ENCODE data around the gene AMBP. TPM values are rescaled to one million over a fixed set of nuclear protein-coding genes. Genes with fewer than 3 reads are reported as not detected.

The AMBP gene
- total RNA-seq, result 0.40 TPM in 1 of 2 replicates, not detected in the other
- long read RNA-seq, result 0 reads

DNA sequence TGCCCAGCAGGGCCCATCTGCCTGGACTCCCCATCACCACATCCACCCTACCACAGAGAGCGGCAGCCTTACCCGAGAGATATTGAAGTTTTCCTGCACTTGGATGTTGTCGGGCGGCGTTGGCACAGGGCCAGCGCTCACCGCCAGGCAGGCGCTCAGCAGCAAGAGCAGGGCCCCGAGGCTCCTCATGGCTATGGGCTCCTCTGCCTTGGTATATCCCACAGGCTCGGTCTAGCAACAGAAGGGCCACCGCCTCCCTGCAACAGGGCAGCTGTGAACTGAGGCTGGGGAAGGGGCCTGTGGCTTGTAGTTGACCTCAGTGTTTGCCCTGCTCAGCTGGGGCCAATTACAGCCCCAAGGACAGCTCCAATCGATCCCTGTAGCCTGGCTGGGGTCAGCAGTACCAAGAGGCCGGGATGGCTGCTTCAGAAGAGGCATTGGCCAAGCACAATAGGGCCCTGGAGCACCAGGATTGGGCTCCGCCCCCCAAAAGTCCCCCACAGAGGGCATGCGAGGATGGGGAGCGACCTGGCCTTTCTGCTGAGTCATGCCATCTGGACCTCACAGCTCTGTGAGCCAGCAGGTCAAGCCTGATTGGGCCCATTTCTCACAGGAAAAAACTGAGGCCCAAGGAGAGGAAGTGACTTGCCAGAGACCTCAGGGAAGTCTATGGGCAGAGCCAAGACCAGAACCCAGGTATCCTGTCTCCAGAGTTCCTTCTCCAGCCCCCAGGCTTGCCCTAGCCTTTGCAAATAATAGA, at the start of gene AMBP:
TSS of gene AMBP (minus strand) at position 280 of the 760 bp plus-strand sequence. CDS start at position 189, 91 bp downstream.
- Mint-ChIP-seq H3K27me3 (ENCODE audit: low read depth) (peaks cover 30% of the 10 kb centered on the region), H3K4me3 (no peak within 1 kb of the TSS), H3K36me3 (ENCODE audit: low read depth) (no peaks in the 10 kb centered on the region), H3K27ac (ENCODE audit: unreplicated experiment) (peak within 1 kb of the TSS; percentile 89), H3K9me3 (no peaks in the 10 kb centered on the region), H3K4me1 (peaks cover 3% of the 10 kb centered on the region)
- no peak for DNase-seq (ENCODE audit: low read depth, low spot score)
- TF ChIP-seq, protein P1, sequence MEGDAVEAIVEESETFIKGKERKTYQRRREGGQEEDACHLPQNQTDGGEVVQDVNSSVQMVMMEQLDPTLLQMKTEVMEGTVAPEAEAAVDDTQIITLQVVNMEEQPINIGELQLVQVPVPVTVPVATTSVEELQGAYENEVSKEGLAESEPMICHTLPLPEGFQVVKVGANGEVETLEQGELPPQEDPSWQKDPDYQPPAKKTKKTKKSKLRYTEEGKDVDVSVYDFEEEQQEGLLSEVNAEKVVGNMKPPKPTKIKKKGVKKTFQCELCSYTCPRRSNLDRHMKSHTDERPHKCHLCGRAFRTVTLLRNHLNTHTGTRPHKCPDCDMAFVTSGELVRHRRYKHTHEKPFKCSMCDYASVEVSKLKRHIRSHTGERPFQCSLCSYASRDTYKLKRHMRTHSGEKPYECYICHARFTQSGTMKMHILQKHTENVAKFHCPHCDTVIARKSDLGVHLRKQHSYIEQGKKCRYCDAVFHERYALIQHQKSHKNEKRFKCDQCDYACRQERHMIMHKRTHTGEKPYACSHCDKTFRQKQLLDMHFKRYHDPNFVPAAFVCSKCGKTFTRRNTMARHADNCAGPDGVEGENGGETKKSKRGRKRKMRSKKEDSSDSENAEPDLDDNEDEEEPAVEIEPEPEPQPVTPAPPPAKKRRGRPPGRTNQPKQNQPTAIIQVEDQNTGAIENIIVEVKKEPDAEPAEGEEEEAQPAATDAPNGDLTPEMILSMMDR (conservative IDR thresholded peaks at IDR 0.05), result no peak

DNA sequence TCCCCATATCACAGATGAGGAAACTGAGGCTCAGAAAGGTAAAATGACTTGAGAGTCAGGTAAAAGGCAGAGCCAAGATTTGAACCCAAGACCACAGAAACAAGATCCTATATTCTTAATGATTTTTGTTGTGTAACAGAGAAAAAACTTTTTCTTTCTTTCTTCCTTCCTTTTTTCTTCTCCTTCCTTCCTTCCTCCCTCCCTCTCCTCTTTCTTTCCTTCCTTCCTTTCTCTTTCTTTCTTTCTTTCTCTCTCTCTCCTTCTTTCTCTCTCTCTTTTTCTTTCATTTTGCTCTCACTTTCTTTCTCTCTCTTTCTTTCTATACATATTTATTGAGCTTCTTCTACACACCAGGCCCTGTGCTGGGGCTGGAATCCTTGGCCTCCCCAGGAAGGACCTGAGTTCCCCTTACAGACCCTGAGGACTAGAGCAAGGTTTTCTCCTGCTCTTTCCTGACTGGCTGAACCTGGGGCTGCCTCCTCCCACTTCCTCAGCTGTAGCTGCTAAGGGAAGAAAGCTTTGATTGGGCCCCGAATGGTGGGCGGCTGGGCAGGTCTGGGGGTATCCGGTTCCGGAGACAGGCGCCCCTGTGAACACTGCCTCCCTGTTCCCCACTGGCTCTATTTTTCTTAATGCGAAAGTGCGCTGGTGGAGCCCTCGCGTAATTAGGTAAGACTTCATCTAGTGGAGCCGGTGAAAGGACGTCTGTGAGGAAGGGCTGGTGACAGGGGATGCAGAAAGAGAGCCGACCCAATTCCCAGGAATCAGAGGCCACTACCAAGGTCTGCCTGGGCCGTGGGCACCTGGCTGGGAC, 48.4 kb upstream of the AMBP start:
- H3K4me3 Mint-ChIP-seq, result no peak overlapping the region
- no peak for DNase-seq (ENCODE audit: low read depth, low spot score)
- no peaks in the 10 kb centered on the region for H3K9me3 Mint-ChIP-seq

DNA sequence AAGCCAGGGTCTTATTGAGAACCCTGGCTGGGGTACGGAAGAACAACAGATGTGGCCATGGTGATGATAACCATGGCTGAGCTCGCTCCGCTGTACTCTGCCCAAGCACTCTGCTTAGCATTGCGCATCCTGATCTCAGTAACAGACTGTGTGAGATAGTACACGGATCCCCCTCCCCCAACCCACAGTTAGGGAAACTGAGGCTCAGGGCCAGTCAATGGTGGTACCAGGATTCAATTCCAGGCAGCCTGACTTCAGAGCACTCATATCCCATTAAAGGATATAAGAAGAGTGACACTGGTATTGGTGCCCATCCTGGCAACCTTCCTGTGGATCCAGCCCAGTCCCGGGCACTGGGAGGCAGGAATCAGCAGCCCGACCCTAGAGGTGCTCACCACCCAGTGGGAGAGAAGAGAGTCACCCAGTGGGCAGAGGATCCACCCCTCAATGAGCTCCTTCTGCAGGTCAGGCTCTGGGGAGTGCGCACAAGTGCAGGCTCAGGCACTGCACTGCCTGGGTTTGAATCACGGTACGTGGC, 47.4 kb upstream of the AMBP start:
- DNase-seq (ENCODE audit: low read depth, low spot score), result no peak
- H3K27ac Mint-ChIP-seq (ENCODE audit: unreplicated experiment), result no peak overlapping the region
- peaks cover 2% of the 10 kb centered on the region for H3K27me3 Mint-ChIP-seq (ENCODE audit: low read depth)
- H3K4me3 Mint-ChIP-seq, result no peak overlapping the region
- peaks cover 7% of the 10 kb centered on the region for H3K4me1 Mint-ChIP-seq
- no peaks in the 10 kb centered on the region for H3K9me3 Mint-ChIP-seq
- TF ChIP-seq, protein P1 (conservative IDR thresholded peaks at IDR 0.05), result no peak
- no peaks in the 10 kb centered on the region for H3K36me3 Mint-ChIP-seq (ENCODE audit: low read depth)

More for the DNA sequence above, 48.4 kb upstream of the AMBP start:
- no peaks in the 10 kb centered on the region for H3K27me3 Mint-ChIP-seq (ENCODE audit: low read depth)
- peaks cover 4% of the 10 kb centered on the region for H3K4me1 Mint-ChIP-seq
- H3K27ac Mint-ChIP-seq (ENCODE audit: unreplicated experiment), result no peak overlapping the region
- no peaks in the 10 kb centered on the region for H3K36me3 Mint-ChIP-seq (ENCODE audit: low read depth)
- TF ChIP-seq, protein P1 (conservative IDR thresholded peaks at IDR 0.05), result no peak

DNA sequence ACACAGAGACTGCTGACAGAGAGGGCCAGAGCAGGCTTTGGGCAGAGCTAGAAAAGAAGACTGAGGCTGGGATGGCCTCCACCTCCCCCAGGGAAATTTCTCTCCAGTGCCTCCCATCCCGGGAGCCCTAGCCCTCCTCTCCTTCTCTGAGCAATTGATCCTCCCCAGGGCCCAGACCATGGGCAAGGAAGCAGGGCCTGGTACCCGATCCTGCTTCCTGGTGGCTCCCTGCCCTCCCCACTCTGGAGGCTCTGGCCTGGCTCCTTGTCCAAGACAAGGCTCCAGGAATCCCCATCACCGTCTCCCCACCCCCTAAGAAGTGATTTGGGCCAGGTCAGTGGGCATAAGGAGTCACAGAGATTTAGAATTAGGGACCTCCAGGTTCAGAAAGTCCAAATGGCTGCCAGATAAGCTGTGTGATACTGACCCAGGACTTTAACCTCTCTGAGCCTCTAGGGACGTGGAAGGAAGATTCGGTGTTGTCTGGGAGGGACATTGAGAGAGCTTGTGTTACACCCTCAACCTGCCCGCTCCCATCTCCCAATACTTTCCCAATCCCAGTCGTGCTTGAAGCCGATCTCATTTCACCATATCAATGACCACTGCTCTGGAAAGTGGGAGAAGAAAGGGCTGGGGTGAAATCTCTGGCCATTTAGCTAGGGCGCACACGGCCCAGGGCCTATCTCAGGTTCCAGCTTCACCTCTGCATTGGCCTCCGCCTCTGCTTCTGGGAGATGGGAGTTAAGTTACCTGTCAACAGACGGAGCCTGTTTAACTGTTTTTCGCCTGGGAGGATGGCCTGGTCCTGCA, 46.8 kb upstream of the AMBP start:
- no peaks in the 10 kb centered on the region for H3K36me3 Mint-ChIP-seq (ENCODE audit: low read depth)
- H3K27ac Mint-ChIP-seq (ENCODE audit: unreplicated experiment), result no peak overlapping the region
- H3K9me3 Mint-ChIP-seq, result no peaks in the 10 kb centered on the region
- no peak overlapping the region for H3K4me3 Mint-ChIP-seq
- TF ChIP-seq, protein P1 (conservative IDR thresholded peaks at IDR 0.05), result no peak
- peaks cover 3% of the 10 kb centered on the region for H3K27me3 Mint-ChIP-seq (ENCODE audit: low read depth)
- H3K4me1 Mint-ChIP-seq, result peaks cover 8% of the 10 kb centered on the region
- no peak for DNase-seq (ENCODE audit: low read depth, low spot score)

DNA sequence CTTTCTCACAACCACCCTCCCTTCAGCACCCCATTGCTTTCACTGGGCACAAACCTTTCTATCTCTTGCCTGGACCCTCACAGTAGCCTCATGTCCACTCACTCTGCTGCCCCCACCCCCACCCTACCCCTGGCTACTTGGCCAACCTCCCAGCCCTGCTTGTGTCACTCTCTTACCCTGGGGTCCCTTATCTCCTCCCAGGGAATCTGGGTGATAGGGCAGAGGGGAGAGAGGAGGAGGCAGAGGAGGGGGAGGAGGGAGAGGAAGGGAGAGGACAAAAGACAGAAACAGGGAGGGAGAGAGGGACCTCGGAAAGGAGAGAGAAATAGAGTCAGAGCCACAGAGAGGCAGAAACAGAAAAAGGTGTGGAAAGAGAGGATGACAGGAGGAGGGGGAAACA, 46.0 kb upstream of the AMBP start:
- H3K4me3 Mint-ChIP-seq, result no peak overlapping the region
- TF ChIP-seq, protein P1 (conservative IDR thresholded peaks at IDR 0.05), result no peak
- no peaks in the 10 kb centered on the region for H3K9me3 Mint-ChIP-seq
- H3K4me1 Mint-ChIP-seq, result peaks cover 8% of the 10 kb centered on the region
- DNase-seq (ENCODE audit: low read depth, low spot score), result no peak
- no peaks in the 10 kb centered on the region for H3K36me3 Mint-ChIP-seq (ENCODE audit: low read depth)
- peaks cover 3% of the 10 kb centered on the region for H3K27me3 Mint-ChIP-seq (ENCODE audit: low read depth)
- peak overlapping the region; percentile 31 for H3K27ac Mint-ChIP-seq (ENCODE audit: unreplicated experiment)

Measured in neural crest cell (in vitro differentiated cells).